HG02798 (cell line): Measurements from ENCODE around the gene TAS2R60.

Experiments
- ATAC-seq: cut with Tn5 transposase; IDR thresholded peaks from one replicate; pipeline ENCODE4 v1.9.1; 2021; ENCODE audit warnings: mild to moderate bottlenecking; ENCODE audit not compliant: unreplicated experiment, poor library complexity

Gene TAS2R60

GRCh38 chr7:143436325-143436946, 6.8 kb upstream of the TAS2R60 start:
- ATAC-seq: peak; percentile 88

DNA sequence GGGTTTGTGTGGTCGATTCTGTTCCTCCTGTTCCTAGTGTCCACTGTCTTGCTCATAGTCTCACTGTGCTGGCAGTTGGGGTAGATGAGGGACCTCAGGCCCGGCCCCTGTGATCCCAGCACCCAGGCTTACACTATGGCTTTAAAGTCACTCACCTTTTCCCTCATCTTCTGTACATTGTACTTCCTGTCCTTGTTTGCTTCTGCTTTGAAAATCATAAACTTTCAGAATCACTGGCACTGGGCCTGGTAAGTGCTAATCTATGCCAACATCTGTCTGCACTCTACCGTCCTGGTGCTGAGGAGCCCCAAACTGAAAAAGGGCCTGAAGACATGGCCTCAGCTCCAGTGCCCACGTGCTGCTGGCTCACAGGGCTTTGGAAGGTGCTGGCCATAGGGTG, 5.7 kb upstream of the TAS2R60 start:
- peak; percentile 28 for ATAC-seq

GRCh38 chr7:143439866-143440265, 3.4 kb upstream of the TAS2R60 start:
- no peak for ATAC-seq

GRCh38 chr7:143444063-143444782, 970 bp downstream of the TAS2R60 start:
- ATAC-seq: no peak

DNA sequence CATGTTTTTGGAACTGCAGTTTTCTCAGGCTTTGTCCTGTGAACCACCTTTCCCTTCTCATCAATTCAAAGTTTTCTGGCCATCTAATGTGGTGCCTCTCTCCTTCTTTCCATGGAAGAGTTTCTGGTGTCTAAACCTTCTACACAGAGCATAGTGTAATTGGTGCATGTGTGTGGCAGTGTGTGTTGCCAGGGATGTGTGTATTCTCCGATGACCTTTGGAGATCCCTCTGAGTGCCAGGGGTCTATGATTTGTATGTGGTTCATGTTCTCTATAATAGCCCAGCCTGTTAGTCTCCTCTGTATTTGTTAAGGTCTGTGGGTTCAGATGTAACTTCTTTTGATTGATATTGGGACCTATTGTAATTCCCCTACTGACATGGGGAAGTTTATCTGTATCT, 1.5 kb downstream of the TAS2R60 start:
- ATAC-seq: no peak

DNA sequence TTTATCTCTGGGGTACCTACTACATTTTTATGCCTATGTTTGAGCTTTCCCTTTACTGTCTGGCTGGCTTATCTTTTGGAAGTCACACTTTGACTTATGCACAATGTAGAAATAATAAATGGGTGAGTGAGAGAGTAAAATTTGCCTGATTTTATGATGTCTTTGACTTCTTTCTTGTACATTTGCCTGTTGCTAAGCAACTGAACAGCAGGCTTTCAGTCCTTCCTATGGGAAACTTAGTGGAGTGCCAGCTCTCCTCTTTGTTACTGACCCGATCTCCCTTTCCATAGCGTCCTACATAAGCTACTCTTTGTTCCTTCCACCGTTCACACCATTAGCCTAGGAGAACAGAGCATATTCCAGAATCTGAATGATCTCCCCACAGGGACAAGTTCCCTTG, 4.2 kb downstream of the TAS2R60 start:
- ATAC-seq: no peak

DNA sequence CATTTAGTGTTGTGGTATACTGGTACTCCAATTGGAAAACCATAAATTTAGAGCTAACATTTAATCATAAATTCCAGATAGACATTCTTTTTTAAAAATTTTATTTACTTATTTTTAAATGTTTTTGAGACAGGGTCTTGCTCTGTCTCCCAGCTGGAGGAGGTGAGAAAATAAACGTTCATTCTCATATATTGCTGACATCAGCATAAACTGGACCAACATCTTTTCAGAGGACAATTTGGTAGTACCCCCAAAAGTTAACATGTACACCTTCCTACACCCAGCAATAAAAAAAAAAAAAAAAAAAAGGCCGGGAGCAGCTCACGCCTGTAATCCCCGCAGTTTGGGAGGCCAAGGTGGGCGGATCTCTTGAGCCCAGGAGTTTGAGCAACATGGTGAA, 5.2 kb downstream of the TAS2R60 start:
- ATAC-seq: no peak

- ATAC-seq: no peak
Measured at GRCh38 chr7:143449793-143450192, 6.5 kb downstream of the TAS2R60 start.

GRCh38 chr7:143451122-143451521, 7.9 kb downstream of the TAS2R60 start:
- no peak for ATAC-seq

DNA sequence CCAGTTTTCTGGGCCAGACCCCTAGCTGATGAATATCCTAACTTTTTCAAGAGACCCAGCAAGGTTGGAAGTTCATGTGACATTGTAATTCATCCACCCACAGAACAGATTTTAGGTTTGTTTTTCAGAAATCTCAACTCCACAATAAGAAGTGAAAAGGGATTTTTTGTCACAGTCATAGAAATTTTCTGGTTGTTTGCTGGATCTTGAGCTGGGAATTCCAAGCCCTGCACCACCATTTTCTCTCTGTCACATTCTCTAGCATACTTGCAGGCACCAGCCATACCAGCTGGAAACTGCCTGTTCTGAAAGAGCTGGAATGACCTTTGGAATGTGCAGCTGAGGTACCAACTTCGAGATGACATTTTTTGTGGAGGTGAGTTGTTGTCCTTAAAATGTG, 8.5 kb downstream of the TAS2R60 start:
- ATAC-seq: no peak

GRCh38 chr7:143452495-143452894, 9.2 kb downstream of the TAS2R60 start:
- ATAC-seq: no peak

DNA sequence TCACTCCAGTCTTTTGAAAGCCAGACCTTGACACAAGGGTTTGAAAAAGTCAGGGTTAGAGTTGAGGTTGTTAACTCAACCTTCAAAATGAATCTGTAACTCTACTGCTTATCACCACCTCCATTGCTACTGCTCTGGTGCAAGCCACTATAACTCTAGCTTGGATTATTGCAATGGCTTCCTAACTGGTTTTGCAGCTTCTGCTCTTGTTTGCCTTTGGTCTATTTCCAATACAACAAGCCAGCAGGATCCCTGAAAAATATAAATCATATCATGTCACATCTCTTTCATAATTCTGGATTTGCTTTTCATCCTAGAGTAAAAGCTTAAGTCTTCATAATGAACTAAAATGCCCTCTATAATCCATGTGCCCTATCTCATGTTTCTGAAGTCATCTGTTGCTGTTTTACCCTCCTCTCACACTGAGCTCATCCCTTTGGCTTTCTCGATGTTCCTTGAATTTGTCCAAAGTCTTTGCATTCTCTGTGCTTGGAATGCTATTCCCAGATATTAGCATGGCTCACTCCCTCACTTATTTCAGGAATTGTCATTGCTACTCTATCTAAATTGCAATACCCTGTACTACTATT, 10.9 kb downstream of the TAS2R60 start:
- ATAC-seq: no peak

DNA sequence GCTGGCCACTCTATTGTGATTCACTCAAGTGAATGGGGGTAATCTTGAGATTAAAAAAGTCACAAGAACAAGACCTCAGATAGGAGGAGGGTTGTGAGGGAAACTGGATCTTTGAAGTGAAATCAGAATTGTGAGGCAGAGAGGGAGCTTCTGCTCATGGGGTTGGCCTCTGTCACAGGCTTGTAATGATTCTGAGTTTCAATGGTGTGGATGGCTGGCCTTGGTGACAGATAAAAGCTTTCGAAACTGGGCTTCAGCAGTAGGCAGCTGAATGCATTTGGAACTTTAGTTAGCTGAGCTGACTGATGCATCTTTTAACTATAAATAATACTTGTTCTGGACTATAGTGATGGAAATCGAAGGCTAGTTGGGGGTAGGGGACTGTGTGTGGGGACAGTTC, 12.2 kb downstream of the TAS2R60 start:
- ATAC-seq: no peak

- ATAC-seq: no peak
Measured at GRCh38 chr7:143455942-143456341, 12.7 kb downstream of the TAS2R60 start.

GRCh38 chr7:143456992-143457793, 13.9 kb downstream of the TAS2R60 start:
- no peak for ATAC-seq

GRCh38 chr7:143458263-143458662, 15.0 kb downstream of the TAS2R60 start:
- peak; percentile 73 for ATAC-seq

DNA sequence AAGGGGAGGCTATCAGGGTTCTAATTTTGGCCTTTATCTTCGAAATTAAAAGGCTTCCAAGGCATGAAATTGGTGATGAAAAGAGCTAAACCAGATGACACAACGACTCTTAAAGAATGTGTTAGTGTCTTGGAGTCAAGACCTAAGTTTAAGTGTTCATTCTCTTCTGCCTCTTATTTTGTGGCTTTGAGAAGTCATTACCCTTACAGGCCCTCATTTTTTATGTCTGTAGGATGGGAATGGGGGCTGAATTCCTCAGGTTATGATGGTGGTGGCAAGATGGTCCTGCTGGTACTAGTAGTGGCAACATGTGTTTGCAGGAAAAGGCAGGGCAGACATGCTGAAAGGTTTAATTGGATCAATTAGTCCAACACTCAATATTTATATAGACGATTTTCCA, 15.4 kb downstream of the TAS2R60 start:
- ATAC-seq: no peak

GRCh38 chr7:143459359-143459758, 16.1 kb downstream of the TAS2R60 start:
- ATAC-seq: no peak

DNA sequence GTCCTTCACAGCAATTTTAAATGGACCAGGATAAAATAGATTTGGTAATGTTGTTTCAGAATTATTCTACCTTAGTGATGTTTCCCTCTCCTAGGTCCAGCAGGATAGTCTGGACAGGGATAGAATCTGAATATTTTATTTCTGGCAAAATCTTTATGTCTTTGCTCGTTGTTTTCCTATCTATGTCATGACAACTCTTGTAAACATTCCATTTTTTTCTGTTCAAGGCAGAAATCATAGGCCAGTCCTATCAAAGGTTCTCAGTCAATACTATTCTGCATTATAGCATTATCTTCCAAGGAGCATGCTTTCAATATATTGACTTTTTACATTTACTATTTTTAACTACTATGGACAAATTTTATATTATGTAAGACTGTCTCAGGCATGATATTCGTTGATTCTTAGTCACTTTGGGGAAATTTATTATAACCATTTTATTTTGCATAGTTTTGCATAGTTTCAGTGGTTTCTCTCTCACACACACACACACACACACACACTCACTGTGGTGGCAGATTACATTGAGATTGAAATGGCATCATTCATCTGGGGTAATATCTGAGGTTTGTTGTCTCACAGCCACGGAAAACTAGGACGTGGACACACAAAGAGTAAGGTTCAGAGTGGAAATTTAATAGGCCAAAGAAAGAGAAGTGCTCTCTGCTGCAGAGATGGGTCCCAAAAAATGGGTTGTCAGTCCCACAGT, 17.2 kb downstream of the TAS2R60 start:
- no peak for ATAC-seq

- ATAC-seq: no peak
Measured at GRCh38 chr7:143462045-143462444, 18.8 kb downstream of the TAS2R60 start.
